WI38 (cell line): ENCODE results near the gene CD74.

Experiments
- H3K4me3 ChIP-seq: 2 replicates; pipeline ENCODE4 v1.5.1; 2011; ENCODE audit warnings: low read depth, mild to moderate bottlenecking, control low read depth, low read length
- TF ChIP-seq, protein P1 (sequence below): IDR thresholded peaks from 2 replicates; pipeline ENCODE4 v1.5.1; 2012; ENCODE audit warnings: low read depth, mild to moderate bottlenecking, control low read depth, low read length

CD74 gene

DNA sequence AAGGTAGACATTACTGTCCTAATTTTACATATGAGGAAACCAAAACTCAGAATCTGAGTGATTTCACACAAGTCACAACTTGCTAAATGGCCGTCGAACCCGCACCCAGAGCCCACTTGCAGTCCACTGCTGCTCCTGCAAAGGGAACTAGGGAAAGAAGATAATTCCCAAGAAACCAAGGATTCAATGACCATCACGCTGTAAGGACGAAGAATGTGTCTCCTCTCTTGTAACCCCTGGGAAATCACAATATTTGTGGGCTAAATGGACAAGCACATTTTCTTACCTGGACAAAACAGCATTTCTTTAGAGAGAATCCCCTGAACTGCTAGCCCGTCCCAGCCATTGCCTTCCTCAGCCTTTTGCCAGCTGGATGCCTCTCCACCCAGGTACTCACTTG is 34.5 kb upstream of the CD74 start:
- H3K4me3 ChIP-seq, result no peak overlapping the region
- TF ChIP-seq, protein P1, sequence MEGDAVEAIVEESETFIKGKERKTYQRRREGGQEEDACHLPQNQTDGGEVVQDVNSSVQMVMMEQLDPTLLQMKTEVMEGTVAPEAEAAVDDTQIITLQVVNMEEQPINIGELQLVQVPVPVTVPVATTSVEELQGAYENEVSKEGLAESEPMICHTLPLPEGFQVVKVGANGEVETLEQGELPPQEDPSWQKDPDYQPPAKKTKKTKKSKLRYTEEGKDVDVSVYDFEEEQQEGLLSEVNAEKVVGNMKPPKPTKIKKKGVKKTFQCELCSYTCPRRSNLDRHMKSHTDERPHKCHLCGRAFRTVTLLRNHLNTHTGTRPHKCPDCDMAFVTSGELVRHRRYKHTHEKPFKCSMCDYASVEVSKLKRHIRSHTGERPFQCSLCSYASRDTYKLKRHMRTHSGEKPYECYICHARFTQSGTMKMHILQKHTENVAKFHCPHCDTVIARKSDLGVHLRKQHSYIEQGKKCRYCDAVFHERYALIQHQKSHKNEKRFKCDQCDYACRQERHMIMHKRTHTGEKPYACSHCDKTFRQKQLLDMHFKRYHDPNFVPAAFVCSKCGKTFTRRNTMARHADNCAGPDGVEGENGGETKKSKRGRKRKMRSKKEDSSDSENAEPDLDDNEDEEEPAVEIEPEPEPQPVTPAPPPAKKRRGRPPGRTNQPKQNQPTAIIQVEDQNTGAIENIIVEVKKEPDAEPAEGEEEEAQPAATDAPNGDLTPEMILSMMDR, result no peak

GRCh38 chr5:150446583-150446982 is 33.9 kb upstream of the CD74 start:
- TF ChIP-seq, protein P1, result no peak
- H3K4me3 ChIP-seq, result no peak overlapping the region

GRCh38 chr5:150446088-150446487 is 33.4 kb upstream of the CD74 start:
- TF ChIP-seq, protein P1, result no peak
- no peak overlapping the region for H3K4me3 ChIP-seq

GRCh38 chr5:150444770-150445169 is 32.1 kb upstream of the CD74 start:
- TF ChIP-seq, protein P1, result no peak

DNA sequence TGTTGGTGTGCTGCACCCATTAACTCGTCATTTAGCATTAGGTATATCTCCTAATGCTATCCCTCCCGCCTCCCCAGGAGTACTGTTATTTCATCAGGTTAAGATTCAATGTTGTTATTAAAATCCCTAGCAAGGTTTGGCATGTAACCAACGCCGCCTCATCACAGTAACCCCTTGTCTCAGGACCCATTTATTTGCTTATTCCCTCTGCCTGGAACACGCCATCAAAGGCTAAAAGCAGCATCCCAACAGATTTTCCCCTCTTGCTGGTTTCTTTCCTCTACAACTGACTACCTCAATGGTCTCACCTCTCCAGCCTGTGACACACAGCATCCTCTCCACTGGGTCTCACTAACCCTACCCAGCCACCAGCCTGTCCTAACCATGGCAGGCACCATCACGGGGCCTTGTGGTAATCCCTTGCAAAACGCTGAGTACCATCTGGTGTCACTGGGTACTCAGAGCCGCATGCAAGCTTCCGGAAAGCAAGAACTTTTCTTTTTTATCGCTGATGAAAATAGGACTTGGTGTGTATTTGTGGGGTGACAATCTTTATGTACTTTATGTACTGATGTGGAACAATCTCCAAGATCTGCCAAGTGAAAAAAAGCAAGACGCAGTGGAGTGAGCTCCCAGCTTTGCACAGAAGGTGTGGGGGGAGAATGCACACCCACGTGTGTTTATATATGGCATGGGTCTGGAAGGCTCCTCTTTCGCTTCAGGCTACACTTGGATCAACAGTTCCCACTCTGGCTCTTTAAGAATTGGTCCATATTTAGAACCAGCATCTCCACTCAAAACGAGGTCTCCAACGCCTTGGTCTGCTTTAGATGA is 30.7 kb upstream of the CD74 start:
- TF ChIP-seq, protein P1, result no peak
- no peak overlapping the region for H3K4me3 ChIP-seq

More at GRCh38 chr5:150444770-150445169, 32.1 kb upstream of the CD74 start:
- H3K4me3 ChIP-seq, result no peak overlapping the region

- H3K4me3 ChIP-seq, result no peak overlapping the region
- TF ChIP-seq, protein P1, result no peak
These were observed 30.0 kb upstream of the CD74 start for GRCh38 chr5:150442699-150443080.
